ENCODE data around the gene KIF26B.

DNA sequence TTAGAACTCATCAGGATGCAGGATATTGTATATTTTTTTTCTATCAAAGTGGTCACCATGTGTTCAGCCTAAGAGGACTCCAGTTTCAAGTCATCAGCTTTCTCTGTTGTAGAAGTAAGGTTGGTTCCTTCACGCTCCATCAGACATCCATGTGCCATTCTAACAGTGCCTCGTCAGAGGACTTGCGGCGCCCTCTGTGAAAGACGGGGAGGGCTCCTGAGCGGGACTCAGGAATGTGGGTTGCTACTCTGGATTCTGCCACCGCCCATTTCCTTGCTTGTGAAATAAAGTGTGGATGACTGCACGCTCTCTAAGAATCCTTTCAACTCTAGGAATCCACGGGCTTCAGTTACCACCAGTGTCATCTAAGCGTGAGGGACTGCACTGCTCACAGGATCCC, 593.5 kb downstream of the KIF26B start:
- no peak for TF ChIP-seq POLR2A (IDR thresholded peaks at IDR 0.05; ENCODE audit: low read depth, low read length)
- TF ChIP-seq, protein P1, sequence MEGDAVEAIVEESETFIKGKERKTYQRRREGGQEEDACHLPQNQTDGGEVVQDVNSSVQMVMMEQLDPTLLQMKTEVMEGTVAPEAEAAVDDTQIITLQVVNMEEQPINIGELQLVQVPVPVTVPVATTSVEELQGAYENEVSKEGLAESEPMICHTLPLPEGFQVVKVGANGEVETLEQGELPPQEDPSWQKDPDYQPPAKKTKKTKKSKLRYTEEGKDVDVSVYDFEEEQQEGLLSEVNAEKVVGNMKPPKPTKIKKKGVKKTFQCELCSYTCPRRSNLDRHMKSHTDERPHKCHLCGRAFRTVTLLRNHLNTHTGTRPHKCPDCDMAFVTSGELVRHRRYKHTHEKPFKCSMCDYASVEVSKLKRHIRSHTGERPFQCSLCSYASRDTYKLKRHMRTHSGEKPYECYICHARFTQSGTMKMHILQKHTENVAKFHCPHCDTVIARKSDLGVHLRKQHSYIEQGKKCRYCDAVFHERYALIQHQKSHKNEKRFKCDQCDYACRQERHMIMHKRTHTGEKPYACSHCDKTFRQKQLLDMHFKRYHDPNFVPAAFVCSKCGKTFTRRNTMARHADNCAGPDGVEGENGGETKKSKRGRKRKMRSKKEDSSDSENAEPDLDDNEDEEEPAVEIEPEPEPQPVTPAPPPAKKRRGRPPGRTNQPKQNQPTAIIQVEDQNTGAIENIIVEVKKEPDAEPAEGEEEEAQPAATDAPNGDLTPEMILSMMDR (conservative IDR thresholded peaks at IDR 0.05; ENCODE audit: low read depth, low read length), result no peak
- no peak for TF ChIP-seq MAZ (IDR thresholded peaks at IDR 0.05; ENCODE audit: borderline replicate concordance, low read depth, low read length)
- no peak for TF ChIP-seq FOS (IDR thresholded peaks at IDR 0.05; ENCODE audit: low read depth, low read length)
- TF ChIP-seq NFE2L2 (IDR thresholded peaks at IDR 0.05; ENCODE audit: low read depth, low read length), result no peak
- TF ChIP-seq SMC3 (IDR thresholded peaks at IDR 0.05; ENCODE audit: low read depth, low read length), result no peak
- TF ChIP-seq, protein P2, sequence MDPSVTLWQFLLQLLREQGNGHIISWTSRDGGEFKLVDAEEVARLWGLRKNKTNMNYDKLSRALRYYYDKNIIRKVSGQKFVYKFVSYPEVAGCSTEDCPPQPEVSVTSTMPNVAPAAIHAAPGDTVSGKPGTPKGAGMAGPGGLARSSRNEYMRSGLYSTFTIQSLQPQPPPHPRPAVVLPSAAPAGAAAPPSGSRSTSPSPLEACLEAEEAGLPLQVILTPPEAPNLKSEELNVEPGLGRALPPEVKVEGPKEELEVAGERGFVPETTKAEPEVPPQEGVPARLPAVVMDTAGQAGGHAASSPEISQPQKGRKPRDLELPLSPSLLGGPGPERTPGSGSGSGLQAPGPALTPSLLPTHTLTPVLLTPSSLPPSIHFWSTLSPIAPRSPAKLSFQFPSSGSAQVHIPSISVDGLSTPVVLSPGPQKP (IDR thresholded peaks at IDR 0.05; ENCODE audit: borderline replicate concordance, low read depth, low read length), result no peak
- no peak for TF ChIP-seq RFX5 (IDR thresholded peaks at IDR 0.05; ENCODE audit: low read depth, low read length)
- TF ChIP-seq, protein P3, sequence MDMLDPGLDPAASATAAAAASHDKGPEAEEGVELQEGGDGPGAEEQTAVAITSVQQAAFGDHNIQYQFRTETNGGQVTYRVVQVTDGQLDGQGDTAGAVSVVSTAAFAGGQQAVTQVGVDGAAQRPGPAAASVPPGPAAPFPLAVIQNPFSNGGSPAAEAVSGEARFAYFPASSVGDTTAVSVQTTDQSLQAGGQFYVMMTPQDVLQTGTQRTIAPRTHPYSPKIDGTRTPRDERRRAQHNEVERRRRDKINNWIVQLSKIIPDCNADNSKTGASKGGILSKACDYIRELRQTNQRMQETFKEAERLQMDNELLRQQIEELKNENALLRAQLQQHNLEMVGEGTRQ (IDR thresholded peaks at IDR 0.05; ENCODE audit: low read depth, low read length), result no peak
- TF ChIP-seq RAD21 (IDR thresholded peaks at IDR 0.05; ENCODE audit: low read length), result no peak
- no peak for TF ChIP-seq CHD1 (IDR thresholded peaks at IDR 0.05; ENCODE audit: low read depth, low read length)
- no peak for TF ChIP-seq MXI1 (IDR thresholded peaks at IDR 0.05; ENCODE audit: borderline replicate concordance, low read depth, low read length)

Data from IMR-90 (cell line).